HepG2 (cell line): Measurements from ENCODE around the gene ESPNL. TPM values are rescaled to one million over a fixed set of nuclear protein-coding genes. Genes with fewer than 3 reads are reported as not detected.
A peak's percentile ranks its signal among the peaks of the same experiment; 100 is the strongest.

Source experiments
- CHD4 ChIP-seq: fragments of 200-600 bp; sonication (generic); IDR thresholded peaks from 2 replicates; pipeline ENCODE4 v1.7.0; 2017; ENCODE audit warnings: mild to moderate bottlenecking, low read length, borderline replicate concordance
- GLI4 ChIP-seq: sonication (generic); formaldehyde crosslinking; IDR thresholded peaks from 2 replicates; pipeline ENCODE4 v1.5.1; 2020; ENCODE audit warnings: missing genetic modification reagents, mild to moderate bottlenecking, moderate library complexity, borderline replicate concordance
- KAT7 ChIP-seq: IDR thresholded peaks from 2 replicates; pipeline ENCODE4 v1.6.1; 2018; ENCODE audit warnings: borderline replicate concordance, missing compliant biosample characterization
- KLF6 ChIP-seq: IDR thresholded peaks from 2 replicates; pipeline ENCODE4 v1.8.0; 2016; ENCODE audit warnings: missing biosample characterization, missing genetic modification reagents
- MEIS2 ChIP-seq: sonication (generic); formaldehyde crosslinking; IDR thresholded peaks from 2 replicates; pipeline ENCODE4 v1.9.0; 2021; ENCODE audit warnings: mild to moderate bottlenecking, missing genetic modification reagents
- MYC ChIP-seq: sonication (generic); formaldehyde crosslinking; IDR thresholded peaks from 2 replicates; pipeline ENCODE4 v1.9.0; 2021; ENCODE audit warnings: missing genetic modification reagents, borderline replicate concordance
- NFIC ChIP-seq: IDR thresholded peaks from 2 replicates; pipeline ENCODE4 v1.6.1; 2012; ENCODE audit warnings: mild to moderate bottlenecking, low read length, inconsistent platforms
- PHF20 ChIP-seq: sonication (generic); formaldehyde crosslinking; IDR thresholded peaks from 2 replicates; pipeline ENCODE4 v1.5.0; 2020; ENCODE audit warnings: mild to moderate bottlenecking, missing genetic modification reagents
- SNRNP70 ChIP-seq: fragments of 200-400 bp; formaldehyde crosslinking; IDR thresholded peaks from 2 replicates; pipeline ENCODE4 v1.6.1; 2017; ENCODE audit warnings: mild to moderate bottlenecking, low read depth, low read length, moderate library complexity
- TAF15 ChIP-seq: fragments of 200-400 bp; formaldehyde crosslinking; IDR thresholded peaks from one replicate; pipeline ENCODE4 v1.6.1; 2018; ENCODE audit warnings: mild to moderate bottlenecking, low read depth, low read length; ENCODE audit not compliant: poor library complexity, severe bottlenecking
- TBL1XR1 ChIP-seq: fragments of 150-350 bp; IDR thresholded peaks from 2 replicates; pipeline ENCODE4 v1.6.1; 2014; ENCODE audit warnings: borderline replicate concordance, low read length; ENCODE audit not compliant: partially characterized antibody
- THRA ChIP-seq: sonication (generic); formaldehyde crosslinking; IDR thresholded peaks from 2 replicates; pipeline ENCODE4 v1.4.0; 2020; ENCODE audit warnings: missing genetic modification reagents, borderline replicate concordance
- TRIM24 ChIP-seq: sonication (generic); formaldehyde crosslinking; IDR thresholded peaks from 2 replicates; pipeline ENCODE4 v1.8.0; 2022; ENCODE audit warnings: mild to moderate bottlenecking, missing genetic modification reagents
- ZBTB44 ChIP-seq: sonication (generic); formaldehyde crosslinking; IDR thresholded peaks from 2 replicates; pipeline ENCODE4 v1.4.0; 2020; ENCODE audit warnings: missing genetic modification reagents
- ZMAT3 ChIP-seq: sonication (generic); formaldehyde crosslinking; conservative IDR thresholded peaks from 2 replicates; pipeline ENCODE4 v1.7.0; 2021; ENCODE audit warnings: missing genetic modification reagents
- ZNF335 ChIP-seq: sonication (generic); formaldehyde crosslinking; IDR thresholded peaks from 2 replicates; pipeline ENCODE4 v1.4.0; 2020; ENCODE audit warnings: missing genetic modification reagents
- polyA plus RNA-seq, 8 experiments: library from polyadenylated mRNA; depleted of rRNA in 3 of 8; stranded (reverse) in 7 of 8; unstranded in 1 of 8; fragments of >200 nt; fragmentation: Illumina TruSeq in 4 of 8; extraction: Trizol in 4 of 8; gene quantifications; 2 replicates each; pipeline versions ENCODE4 v1.2.1 to v1.2.3, GENCODE V29; 2011 to 2016; ENCODE audit warnings: low read depth in 4 of 8, missing spikeins in 1 of 8, mixed read lengths in 1 of 8; ENCODE audit not compliant: insufficient read depth in 1 of 8
- total RNA-seq, 5 experiments: library from RNA; depleted of rRNA; stranded (reverse); fragments of >200 nt; fragmentation: Illumina TruSeq; extraction: Trizol; gene quantifications; 2 replicates each; pipeline ENCODE4 v1.2.3, GENCODE V29; 2016; ENCODE audit warnings: low read depth in 1 of 5
- TF ChIP-seq, protein P1 (sequence below): sonication (generic); formaldehyde crosslinking; IDR thresholded peaks from 2 replicates; pipeline ENCODE4 v1.8.0; 2022; ENCODE audit warnings: mild to moderate bottlenecking, missing genetic modification reagents
- TF ChIP-seq, protein P2 (sequence below): sonication (generic); formaldehyde crosslinking; IDR thresholded peaks from 2 replicates; pipeline ENCODE4 v1.4.0; 2020; ENCODE audit warnings: missing genetic modification reagents
- TF ChIP-seq, protein P3 (sequence below): sonication (generic); formaldehyde crosslinking; IDR thresholded peaks from 2 replicates; pipeline ENCODE4 v1.4.0; 2020; ENCODE audit warnings: mild to moderate bottlenecking, missing genetic modification reagents

ESPNL gene
- total and polyA plus RNA-seq, 2 of the 13 experiments (the other 11 are each of a cell fraction or from before 2014, with no cell fraction given), result 0.45 to 0.80 TPM

- peak; percentile 88; the same call in 1 of the 2 replicates for TF ChIP-seq THRA (CRISPR knock-in tag)
- no peak for TF ChIP-seq TBL1XR1
- no peak for TF ChIP-seq MEIS2 (CRISPR knock-in tag)
- TF ChIP-seq, protein P1, sequence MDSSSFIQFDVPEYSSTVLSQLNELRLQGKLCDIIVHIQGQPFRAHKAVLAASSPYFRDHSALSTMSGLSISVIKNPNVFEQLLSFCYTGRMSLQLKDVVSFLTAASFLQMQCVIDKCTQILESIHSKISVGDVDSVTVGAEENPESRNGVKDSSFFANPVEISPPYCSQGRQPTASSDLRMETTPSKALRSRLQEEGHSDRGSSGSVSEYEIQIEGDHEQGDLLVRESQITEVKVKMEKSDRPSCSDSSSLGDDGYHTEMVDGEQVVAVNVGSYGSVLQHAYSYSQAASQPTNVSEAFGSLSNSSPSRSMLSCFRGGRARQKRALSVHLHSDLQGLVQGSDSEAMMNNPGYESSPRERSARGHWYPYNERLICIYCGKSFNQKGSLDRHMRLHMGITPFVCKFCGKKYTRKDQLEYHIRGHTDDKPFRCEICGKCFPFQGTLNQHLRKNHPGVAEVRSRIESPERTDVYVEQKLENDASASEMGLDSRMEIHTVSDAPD, result no peak
- TF ChIP-seq CHD4, result no peak
- no peak for TF ChIP-seq ZMAT3 (CRISPR knock-in tag)
- TF ChIP-seq ZNF335 (CRISPR knock-in tag), result no peak
- TF ChIP-seq, protein P2, sequence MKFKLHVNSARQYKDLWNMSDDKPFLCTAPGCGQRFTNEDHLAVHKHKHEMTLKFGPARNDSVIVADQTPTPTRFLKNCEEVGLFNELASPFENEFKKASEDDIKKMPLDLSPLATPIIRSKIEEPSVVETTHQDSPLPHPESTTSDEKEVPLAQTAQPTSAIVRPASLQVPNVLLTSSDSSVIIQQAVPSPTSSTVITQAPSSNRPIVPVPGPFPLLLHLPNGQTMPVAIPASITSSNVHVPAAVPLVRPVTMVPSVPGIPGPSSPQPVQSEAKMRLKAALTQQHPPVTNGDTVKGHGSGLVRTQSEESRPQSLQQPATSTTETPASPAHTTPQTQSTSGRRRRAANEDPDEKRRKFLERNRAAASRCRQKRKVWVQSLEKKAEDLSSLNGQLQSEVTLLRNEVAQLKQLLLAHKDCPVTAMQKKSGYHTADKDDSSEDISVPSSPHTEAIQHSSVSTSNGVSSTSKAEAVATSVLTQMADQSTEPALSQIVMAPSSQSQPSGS (CRISPR knock-in tag), result no peak; the same call in 1 of the 2 replicates
- no peak for TF ChIP-seq KLF6 (CRISPR knock-in tag)
- no peak for TF ChIP-seq KAT7 (CRISPR knock-in tag)
- peak; percentile 4; the same call in 1 of the 2 replicates for TF ChIP-seq MYC
- TF ChIP-seq GLI4 (CRISPR knock-in tag), result no peak
- TF ChIP-seq, protein P3, sequence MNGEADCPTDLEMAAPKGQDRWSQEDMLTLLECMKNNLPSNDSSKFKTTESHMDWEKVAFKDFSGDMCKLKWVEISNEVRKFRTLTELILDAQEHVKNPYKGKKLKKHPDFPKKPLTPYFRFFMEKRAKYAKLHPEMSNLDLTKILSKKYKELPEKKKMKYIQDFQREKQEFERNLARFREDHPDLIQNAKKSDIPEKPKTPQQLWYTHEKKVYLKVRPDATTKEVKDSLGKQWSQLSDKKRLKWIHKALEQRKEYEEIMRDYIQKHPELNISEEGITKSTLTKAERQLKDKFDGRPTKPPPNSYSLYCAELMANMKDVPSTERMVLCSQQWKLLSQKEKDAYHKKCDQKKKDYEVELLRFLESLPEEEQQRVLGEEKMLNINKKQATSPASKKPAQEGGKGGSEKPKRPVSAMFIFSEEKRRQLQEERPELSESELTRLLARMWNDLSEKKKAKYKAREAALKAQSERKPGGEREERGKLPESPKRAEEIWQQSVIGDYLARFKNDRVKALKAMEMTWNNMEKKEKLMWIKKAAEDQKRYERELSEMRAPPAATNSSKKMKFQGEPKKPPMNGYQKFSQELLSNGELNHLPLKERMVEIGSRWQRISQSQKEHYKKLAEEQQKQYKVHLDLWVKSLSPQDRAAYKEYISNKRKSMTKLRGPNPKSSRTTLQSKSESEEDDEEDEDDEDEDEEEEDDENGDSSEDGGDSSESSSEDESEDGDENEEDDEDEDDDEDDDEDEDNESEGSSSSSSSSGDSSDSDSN (CRISPR knock-in tag), result no peak; the same call in 1 of the 2 replicates
- TF ChIP-seq ZBTB44 (CRISPR knock-in tag), result no peak
- TF ChIP-seq TRIM24 (CRISPR knock-in tag), result no peak
- TF ChIP-seq NFIC, result no peak
- no peak for TF ChIP-seq PHF20
- peak; percentile 54 for TF ChIP-seq TAF15
- TF ChIP-seq SNRNP70, result no peak
Observed at GRCh38 chr2:238139196-238140039, 39.3 kb downstream of the ESPNL start (continued).
